Brain microvascular endothelial cell (primary cell): Measurements from ENCODE around the gene AUNIP.

Experiments
- DNase-seq: peaks from one replicate; pipeline ENCODE4 v3.0.0-alpha.2; 2020
- H3K27ac ChIP-seq: fragments of 250-450 bp; sonication (Bioruptor Pico); 2 replicates; pipeline ENCODE4 v1.5.1; 2020; ENCODE audit warnings: mild to moderate bottlenecking, moderate library complexity
- H3K27me3 ChIP-seq: fragments of 250-450 bp; sonication (Bioruptor Pico); replicated peaks from 2 replicates; pipeline ENCODE4 v1.5.1; 2020; ENCODE audit warnings: mild to moderate bottlenecking
- H3K36me3 ChIP-seq: fragments of 250-450 bp; sonication (Bioruptor Pico); replicated peaks from 2 replicates; pipeline ENCODE4 v1.5.1; 2020; ENCODE audit warnings: mild to moderate bottlenecking
- H3K4me3 ChIP-seq: 2 replicates; pipeline ENCODE4 v1.5.1; 2011; ENCODE audit warnings: low read depth, mild to moderate bottlenecking, control low read depth, low read length, moderate library complexity
- in situ Hi-C: cut with HindIII; loops from 2 replicates; pipeline ENCODE4 v1.10.0; 2017; ENCODE audit warnings: low sequenced_read_pairs, low pct_ligation_motif_present
- TF ChIP-seq, protein P1 (sequence below): IDR thresholded peaks from 2 replicates; pipeline ENCODE4 v1.5.1; 2011; ENCODE audit warnings: low read depth, mild to moderate bottlenecking, moderate library complexity, low read length, control low read depth, inconsistent platforms; ENCODE audit errors: missing control alignments

The AUNIP gene

DNA sequence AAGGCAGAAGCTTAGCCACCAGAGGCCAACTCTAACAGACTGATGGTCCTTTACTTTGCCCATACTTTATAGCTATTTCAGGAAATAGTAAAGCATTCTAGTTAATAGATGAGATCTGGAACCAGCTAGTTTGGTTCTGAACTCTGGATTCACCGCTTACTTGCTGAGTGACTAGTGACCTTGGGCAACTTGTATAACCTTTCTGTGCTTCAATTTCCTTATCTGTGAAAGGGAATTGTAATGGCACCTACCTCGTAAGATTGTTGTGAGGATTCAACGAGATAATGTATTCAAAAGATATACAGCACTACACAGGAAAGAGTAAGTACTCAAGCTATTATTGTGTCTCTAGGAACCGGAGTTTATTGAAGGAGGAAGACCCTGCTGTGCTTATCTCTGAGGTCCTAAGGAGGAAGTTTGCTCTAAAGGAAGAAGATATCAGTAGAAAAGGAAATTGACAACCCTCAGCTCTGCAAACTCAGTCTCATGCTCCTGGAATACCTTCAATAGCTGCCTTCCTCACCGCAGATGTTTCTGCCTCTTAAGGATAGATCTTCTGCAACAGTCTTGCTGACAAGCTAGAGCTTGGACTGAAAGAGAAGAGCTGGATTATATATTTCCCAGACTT is 27.6 kb downstream of the AUNIP start:
- Histone ChIP-seq H3K36me3 (peaks cover 69% of the 10 kb centered on the region), H3K4me3 (no peak overlapping the region), H3K27ac (no peak overlapping the region), H3K27me3 (no peaks in the 10 kb centered on the region)
- TF ChIP-seq, protein P1, sequence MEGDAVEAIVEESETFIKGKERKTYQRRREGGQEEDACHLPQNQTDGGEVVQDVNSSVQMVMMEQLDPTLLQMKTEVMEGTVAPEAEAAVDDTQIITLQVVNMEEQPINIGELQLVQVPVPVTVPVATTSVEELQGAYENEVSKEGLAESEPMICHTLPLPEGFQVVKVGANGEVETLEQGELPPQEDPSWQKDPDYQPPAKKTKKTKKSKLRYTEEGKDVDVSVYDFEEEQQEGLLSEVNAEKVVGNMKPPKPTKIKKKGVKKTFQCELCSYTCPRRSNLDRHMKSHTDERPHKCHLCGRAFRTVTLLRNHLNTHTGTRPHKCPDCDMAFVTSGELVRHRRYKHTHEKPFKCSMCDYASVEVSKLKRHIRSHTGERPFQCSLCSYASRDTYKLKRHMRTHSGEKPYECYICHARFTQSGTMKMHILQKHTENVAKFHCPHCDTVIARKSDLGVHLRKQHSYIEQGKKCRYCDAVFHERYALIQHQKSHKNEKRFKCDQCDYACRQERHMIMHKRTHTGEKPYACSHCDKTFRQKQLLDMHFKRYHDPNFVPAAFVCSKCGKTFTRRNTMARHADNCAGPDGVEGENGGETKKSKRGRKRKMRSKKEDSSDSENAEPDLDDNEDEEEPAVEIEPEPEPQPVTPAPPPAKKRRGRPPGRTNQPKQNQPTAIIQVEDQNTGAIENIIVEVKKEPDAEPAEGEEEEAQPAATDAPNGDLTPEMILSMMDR, result no peak
- in situ Hi-C loops, result no loop called here
- DNase-seq, result no peak

DNA sequence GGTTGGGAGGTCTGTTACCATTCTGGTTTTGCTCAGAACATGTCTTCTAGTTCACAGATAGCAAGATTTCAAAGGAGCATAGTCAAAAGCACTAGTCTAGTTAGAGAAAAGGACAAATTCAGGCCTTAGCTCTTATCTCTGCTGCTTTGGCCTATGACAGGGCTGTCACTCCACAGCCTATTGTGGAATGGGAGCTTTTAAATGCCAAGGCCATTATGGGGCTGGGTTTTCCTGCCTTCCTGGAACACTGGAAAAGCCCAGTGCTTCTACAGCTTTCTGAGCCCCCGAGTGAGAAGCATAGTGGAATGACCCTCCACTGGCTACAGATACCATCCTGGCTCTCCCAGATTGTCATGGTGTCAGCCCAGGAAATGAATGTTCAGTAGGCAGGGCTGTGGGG is 30.2 kb downstream of the AUNIP start:
- H3K4me3 ChIP-seq, result no peak overlapping the region
- peaks cover 75% of the 10 kb centered on the region for H3K36me3 ChIP-seq
- no peak for DNase-seq
- no peak overlapping the region for H3K27ac ChIP-seq
- H3K27me3 ChIP-seq, result no peaks in the 10 kb centered on the region
- in situ Hi-C loops, result no loop called here
- TF ChIP-seq, protein P1, result no peak

DNA sequence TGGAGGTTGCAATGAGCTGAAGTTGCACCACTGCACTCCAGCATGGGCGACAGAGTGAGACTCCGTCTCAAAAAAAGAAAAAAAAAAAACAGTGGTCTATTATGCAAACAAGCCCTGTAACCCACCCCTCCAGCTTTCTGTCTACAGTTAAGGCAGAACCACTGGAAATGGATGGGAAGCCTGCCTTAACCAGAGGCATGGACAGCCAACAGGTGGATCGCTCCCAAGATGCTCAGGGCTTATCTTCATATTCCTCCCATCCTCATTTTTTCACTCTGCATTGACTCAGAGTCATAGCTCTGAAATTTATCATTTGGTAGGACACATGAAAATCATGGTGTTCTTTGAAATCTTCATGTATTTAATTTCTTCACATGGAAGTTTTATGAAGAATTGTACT is 30.8 kb downstream of the AUNIP start:
- TF ChIP-seq, protein P1, result no peak
- DNase-seq, result no peak
- Histone ChIP-seq H3K27ac (no peak overlapping the region), H3K27me3 (no peaks in the 10 kb centered on the region), H3K36me3 (peaks cover 72% of the 10 kb centered on the region), H3K4me3 (no peak overlapping the region)
- in situ Hi-C loops, result no loop called here

DNA sequence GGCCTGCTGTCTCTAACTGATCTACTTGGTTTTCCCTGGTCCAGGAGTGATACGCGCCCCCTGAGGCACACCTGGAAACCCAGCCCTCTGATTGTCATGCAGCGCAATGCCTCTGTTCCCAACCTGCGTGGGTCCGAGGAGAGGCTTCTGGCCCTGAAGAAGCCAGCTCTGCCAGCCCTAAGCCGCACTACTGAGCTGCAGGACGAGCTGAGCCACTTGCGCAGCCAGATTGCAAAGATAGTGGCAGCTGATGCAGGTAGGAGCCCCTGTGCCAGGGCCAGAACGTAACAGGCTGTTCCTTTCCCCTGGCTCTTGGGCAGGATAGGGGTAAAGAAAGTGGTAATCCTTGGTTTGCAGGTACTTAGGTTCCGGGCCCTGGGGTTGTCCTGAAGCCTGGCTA is 32.7 kb downstream of the AUNIP start:
- H3K36me3 ChIP-seq, result peaks cover 52% of the 10 kb centered on the region
- H3K27ac ChIP-seq, result no peak overlapping the region
- no peaks in the 10 kb centered on the region for H3K27me3 ChIP-seq
- DNase-seq, result no peak
- H3K4me3 ChIP-seq, result no peak overlapping the region
- in situ Hi-C loops, result no loop called here
- TF ChIP-seq, protein P1, result no peak

DNA sequence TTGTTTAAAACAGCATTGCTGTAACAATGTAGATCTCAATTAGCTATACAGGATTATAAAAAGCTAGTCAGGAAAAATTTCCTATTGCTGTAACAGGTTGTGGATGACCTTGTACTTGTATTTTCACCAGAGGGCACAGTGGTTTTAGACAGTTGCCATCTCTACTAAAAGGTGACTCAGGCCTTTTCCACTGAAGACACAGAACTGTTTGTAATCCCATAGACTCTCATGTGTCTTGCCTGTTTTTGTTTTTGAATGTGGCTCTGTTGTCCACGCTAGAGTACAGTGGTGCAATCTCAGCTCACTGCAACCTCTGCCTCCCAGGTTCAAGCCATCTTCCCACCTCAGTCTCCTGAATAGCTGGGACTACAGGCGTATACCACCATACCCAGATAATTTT is 33.7 kb downstream of the AUNIP start:
- H3K4me3 ChIP-seq, result no peak overlapping the region
- TF ChIP-seq, protein P1, result no peak
- H3K27me3 ChIP-seq, result no peaks in the 10 kb centered on the region
- no peak overlapping the region for H3K27ac ChIP-seq
- no peak for DNase-seq
- H3K36me3 ChIP-seq, result peaks cover 43% of the 10 kb centered on the region
- in situ Hi-C loops, result no loop called here

DNA sequence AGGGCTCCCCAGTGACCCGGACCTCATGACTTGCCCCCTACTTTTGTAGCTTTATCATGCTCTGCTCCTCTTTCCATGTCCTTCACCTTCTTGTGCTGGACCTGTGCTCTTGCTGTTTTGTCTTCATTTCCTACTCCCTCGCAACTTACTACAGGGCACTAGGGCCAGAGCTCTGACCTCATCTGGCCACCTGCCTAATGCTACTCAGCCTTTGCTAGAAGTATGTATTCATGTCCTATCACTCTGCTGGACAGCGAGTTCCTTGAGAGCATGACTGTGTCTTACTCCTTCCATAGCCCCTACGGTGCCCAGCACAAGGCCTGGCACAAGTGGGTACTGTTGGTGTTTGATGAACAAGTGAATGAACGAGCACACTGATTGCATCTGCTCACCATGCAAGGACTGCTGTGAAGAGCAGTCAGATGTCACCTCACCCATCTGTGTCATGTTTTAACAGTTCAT is 37.6 kb downstream of the AUNIP start:
- no peak for DNase-seq
- no peak overlapping the region for H3K27ac ChIP-seq
- H3K27me3 ChIP-seq, result no peaks in the 10 kb centered on the region

More for the DNA sequence above, 37.6 kb downstream of the AUNIP start:
- in situ Hi-C loops, result no loop called here
- no peak overlapping the region for H3K4me3 ChIP-seq
- peaks cover 10% of the 10 kb centered on the region for H3K36me3 ChIP-seq
- TF ChIP-seq, protein P1, result no peak
